Pancreas (tissue), 10 donors: ENCODE measurements around the gene REP15. TPM values are rescaled to one million over a fixed set of nuclear protein-coding genes. Genes with fewer than 3 reads are reported as not detected.
A peak's percentile ranks its signal among the peaks of the same experiment; 100 is the strongest.

Experiments used
- ATAC-seq, 4 donors: fragments of 200-7000 bp; cut with Tn5 transposase; one replicate each; pipeline versions ENCODE4 v1.8.0 to v1.9.1; 2020; ENCODE audit warnings: mild to moderate bottlenecking in 4 of 4, moderate library complexity in 4 of 4
- DNase-seq, 6 donors: peaks; one replicate each; pipeline ENCODE4 v3.0.0-alpha.2; 2020
- FAIRE-seq: peaks from 2 replicates; lab custom pipeline; 2012; peaks lifted over from hg19 to GRCh38; lab: Jason Lieb, UNC
- H3K27ac ChIP-seq, 4 donors: fragments of 200-600 bp; sonication (generic); 1 replicate in 3 of 4; 2 replicates in 1 of 4; pipeline versions ENCODE4 v1.5.0 to v1.8.0; 2020
- H3K27me3 ChIP-seq, 4 donors: fragments of 200-600 bp; one replicate each; pipeline ENCODE4 v1.8.0; 2021
- H3K36me3 ChIP-seq, 3 donors: fragments of 200-600 bp; sonication (generic) in 1 of 3; one replicate each; pipeline versions ENCODE4 v1.5.0 to v1.8.0; 2020 to 2021
- H3K4me1 ChIP-seq, 3 donors: fragments of 200-600 bp; one replicate each; pipeline ENCODE4 v1.8.0; 2021
- H3K4me3 ChIP-seq, 4 donors: fragments of 200-600 bp; sonication (generic) in 2 of 4; one replicate each; pipeline versions ENCODE4 v1.5.0 to v1.8.0; 2020 to 2021
- H3K9me3 ChIP-seq, 4 donors: fragments of 200-600 bp; one replicate each; pipeline ENCODE4 v1.8.0; 2021
- WGBS, 2 donors: extraction: QIAGEN DNeasy Blood & Tissue Kit; methylation state at CpG; one replicate each; pipeline ENCODE4 v1.1.7; 2013; 5-methylcytosine and 5-hydroxymethylcytosine counted together
- intact Hi-C, 3 donors: fragments of 100-400 bp; cut with DNase I; formaldehyde crosslinking; loops; one replicate each; pipeline versions ENCODE4 v1.11.1 to v1.14.2; 2022
- polyA plus RNA-seq, 2 donors: library from polyadenylated mRNA; stranded (reverse); fragments of 200-250 nt; gene quantifications; one replicate each; pipeline ENCODE4 v1.2.3, GENCODE V29; 2013
- total RNA-seq, 6 donors: library from RNA; stranded (reverse); fragmentation: NEBNext Ultra II Directional in 4 of 6; extraction: Animal tissue kit (Norgen Biotek cat#: 25700) in 4 of 6; gene quantifications; one replicate each; pipeline versions ENCODE4 v1.2.1 to v1.2.4, GENCODE V29; 2021 to 2023
- TF ChIP-seq, protein P1 (sequence below), 4 donors: fragments of 200-600 bp; sonication (generic) in 3 of 4; IDR thresholded peaks; one replicate each; pipeline versions ENCODE4 v1.5.0 to v1.8.0; 2021; ENCODE audit warnings: antibody characterized with exemption in 4 of 4
- donor health status: healthy with polysubstance abuse.
- donor health status: DM: no; HTN: no; CAD: no; lungs with moderate emphysema.
- donor health status: DM: no; HTN: no; CAD: no.
- donor health status: control.
- donor health status: control.
- donor health status: Bipolar disorder and iron deficiency.
- donor health status: DM: yes; HTN: yes; CAD: no.
- donor health status: DM: no; HTN: no; CAD: no.
- donor health status: DM: no; HTN: no; CAD: no.
- donor health status: DM: yes; HTN: yes; CAD: no.

The REP15 gene
- total and polyA plus RNA-seq, 8 donors: 0.39 to 1.5 (median 0.80) TPM; not detected in 1

DNA sequence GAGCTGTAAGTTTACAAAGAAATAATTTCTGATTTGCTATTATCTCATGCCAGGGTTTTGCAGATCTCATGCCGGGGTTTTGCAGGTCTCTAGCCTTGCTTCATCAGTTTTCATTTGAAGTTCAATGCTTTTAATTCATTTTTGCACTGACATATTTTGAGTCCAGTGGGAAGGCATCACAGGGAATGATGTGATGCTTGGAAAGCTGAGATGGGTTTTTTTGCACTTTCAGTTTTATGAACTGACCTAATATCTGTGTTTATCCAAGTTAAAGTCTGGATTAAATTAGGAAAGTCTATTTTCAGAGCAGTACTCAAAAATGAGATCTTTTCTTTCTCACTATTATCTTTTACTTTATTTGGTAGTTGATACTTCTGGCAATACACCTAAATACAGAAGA lies 23.6 kb upstream of the REP15 start:
- Histone ChIP-seq H3K4me1 (no peaks in the 10 kb centered on the region), H3K36me3 (peaks cover 0 to 28% (median 14%) of the 10 kb centered on the region in 3 donors), H3K4me3 (no peak overlapping the region), H3K27me3 (no peaks in the 10 kb centered on the region), H3K9me3 (no peaks in the 10 kb centered on the region), H3K27ac (no peak overlapping the region)
- intact Hi-C loops: no loop called here
- ATAC-seq (no peak), DNase-seq (no peak), FAIRE-seq (no peak)
- 90 to 97% methylated on average over 1 of the region's 1 CpG for WGBS, 2 donors
- TF ChIP-seq, protein P1, sequence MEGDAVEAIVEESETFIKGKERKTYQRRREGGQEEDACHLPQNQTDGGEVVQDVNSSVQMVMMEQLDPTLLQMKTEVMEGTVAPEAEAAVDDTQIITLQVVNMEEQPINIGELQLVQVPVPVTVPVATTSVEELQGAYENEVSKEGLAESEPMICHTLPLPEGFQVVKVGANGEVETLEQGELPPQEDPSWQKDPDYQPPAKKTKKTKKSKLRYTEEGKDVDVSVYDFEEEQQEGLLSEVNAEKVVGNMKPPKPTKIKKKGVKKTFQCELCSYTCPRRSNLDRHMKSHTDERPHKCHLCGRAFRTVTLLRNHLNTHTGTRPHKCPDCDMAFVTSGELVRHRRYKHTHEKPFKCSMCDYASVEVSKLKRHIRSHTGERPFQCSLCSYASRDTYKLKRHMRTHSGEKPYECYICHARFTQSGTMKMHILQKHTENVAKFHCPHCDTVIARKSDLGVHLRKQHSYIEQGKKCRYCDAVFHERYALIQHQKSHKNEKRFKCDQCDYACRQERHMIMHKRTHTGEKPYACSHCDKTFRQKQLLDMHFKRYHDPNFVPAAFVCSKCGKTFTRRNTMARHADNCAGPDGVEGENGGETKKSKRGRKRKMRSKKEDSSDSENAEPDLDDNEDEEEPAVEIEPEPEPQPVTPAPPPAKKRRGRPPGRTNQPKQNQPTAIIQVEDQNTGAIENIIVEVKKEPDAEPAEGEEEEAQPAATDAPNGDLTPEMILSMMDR (IDR thresholded peaks at IDR 0.05): no peak

DNA sequence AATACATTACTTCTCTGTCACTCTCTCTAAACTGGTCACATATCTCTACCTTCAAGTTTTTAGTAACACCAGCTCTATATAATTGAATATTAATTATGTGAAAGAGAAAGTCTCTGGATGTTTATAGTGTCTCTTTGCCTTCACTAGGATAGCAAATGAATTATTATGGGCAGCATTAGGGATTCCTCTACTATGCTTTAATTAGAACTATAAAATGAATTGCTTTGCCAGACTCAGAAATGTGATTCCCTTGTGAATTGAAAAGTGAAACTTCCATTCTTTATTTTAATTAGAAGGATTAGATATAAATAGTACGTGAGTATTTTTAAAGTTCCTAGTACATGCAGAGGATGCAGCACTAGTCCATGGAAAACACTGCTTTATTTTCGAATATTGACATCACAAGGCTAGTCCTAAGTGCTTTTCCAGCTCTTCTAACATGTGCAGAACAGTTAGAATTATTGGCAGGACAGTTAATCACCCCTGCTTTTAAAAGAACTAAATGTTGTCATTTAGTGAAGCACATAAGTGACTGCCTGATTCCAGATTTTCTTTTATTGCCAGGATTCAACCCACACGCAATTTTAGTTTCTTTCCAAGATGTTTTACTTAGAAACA lies 23.0 kb upstream of the REP15 start:
- TF ChIP-seq, protein P1 (IDR thresholded peaks at IDR 0.05): no peak
- no peak for FAIRE-seq

DNA sequence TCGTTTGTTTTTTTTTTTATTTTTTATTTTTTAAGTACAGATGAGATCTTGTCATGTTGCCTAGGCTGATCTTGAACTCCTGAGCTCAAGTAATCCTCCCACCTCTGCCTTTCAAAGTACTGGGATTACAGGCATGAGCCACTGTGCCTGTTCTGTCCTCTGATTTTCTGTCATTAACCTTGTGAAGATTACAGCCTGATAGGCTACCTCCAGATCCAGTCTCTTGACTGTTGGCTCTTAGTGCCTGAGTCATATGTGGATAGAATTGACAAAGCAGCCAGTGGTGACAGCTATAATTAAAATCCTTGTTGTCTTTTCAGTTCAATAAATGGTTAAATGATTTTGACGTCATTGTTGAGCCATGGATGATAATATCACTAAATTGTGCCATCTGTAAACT lies 21.3 kb upstream of the REP15 start:
- Histone ChIP-seq H3K27ac (no peak overlapping the region), H3K4me3 (no peak overlapping the region), H3K9me3 (no peaks in the 10 kb centered on the region), H3K36me3 (peaks cover 0 to 28% (median 7%) of the 10 kb centered on the region in 3 donors), H3K27me3 (no peaks in the 10 kb centered on the region), H3K4me1 (no peaks in the 10 kb centered on the region)
- TF ChIP-seq, protein P1 (IDR thresholded peaks at IDR 0.05): no peak
- intact Hi-C loops: no loop called here
- FAIRE-seq: no peak
- ATAC-seq: no peak
- WGBS, 2 donors: 53 to 61% methylated on average over 2 of the region's 2 CpGs
- DNase-seq: no peak

More for the DNA sequence above, 23.0 kb upstream of the REP15 start:
- WGBS, 2 donors: 71 to 76% methylated on average over 3 of the region's 3 CpGs
- H3K4me1 ChIP-seq: no peaks in the 10 kb centered on the region
- H3K9me3 ChIP-seq: no peaks in the 10 kb centered on the region
- intact Hi-C loops: no loop called here
- peaks cover 0 to 25% (median 9%) of the 10 kb centered on the region in 3 donors for H3K36me3 ChIP-seq
- no peak for DNase-seq
- ATAC-seq: no peak
- no peak overlapping the region for H3K4me3 ChIP-seq
- H3K27ac ChIP-seq: no peak overlapping the region
- no peaks in the 10 kb centered on the region for H3K27me3 ChIP-seq

DNA sequence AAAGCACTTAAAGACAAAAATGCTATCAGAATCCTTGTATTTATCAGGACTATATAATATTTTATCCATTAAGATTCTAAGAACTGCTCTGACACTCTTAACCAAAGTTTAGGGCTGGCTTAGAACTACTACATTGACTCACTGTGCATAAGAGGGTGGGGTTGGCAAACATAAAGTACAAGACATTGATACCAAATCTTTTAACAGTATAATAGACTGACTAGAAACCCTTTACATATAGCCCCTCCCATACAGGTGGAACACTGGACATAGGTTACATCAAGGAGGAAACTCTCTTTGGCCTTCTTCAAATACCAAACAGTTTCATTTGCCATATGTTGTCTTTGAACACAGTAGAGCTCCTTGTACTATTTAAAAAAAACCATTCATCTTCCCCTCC lies 15.6 kb upstream of the REP15 start:
- FAIRE-seq: no peak
- intact Hi-C loops: no loop called here
- Histone ChIP-seq H3K4me1 (no peaks in the 10 kb centered on the region), H3K4me3 (no peak overlapping the region), H3K9me3 (no peaks in the 10 kb centered on the region), H3K27ac (no peak overlapping the region), H3K36me3 (peaks cover 0 to 42% (median 7%) of the 10 kb centered on the region in 3 donors), H3K27me3 (no peaks in the 10 kb centered on the region)
- ATAC-seq: peak in 1 of 4 donors; percentile 51
- no peak for DNase-seq
- TF ChIP-seq, protein P1 (IDR thresholded peaks at IDR 0.05): no peak

DNA sequence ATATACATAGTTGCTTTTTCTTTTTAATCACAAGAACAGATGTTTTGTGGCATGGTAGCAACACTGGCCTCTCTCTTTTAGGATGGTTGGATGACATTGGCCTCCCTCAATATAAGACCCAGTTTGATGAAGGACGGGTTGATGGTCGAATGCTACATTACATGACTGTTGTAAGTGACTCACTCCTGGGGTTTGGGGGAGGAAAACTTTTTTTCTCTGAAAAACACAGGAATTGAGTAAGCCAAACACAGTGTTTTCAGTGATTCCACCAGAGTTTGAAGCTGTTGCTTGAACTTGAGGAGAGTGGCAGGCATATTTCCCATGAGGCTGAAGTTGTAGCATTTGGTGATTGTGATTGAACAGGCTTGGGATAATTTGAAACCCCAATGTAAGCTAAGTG lies 13.7 kb upstream of the REP15 start:
- H3K27me3 ChIP-seq: no peaks in the 10 kb centered on the region
- intact Hi-C loops: no loop called here
- no peak overlapping the region for H3K4me3 ChIP-seq
- H3K4me1 ChIP-seq: no peaks in the 10 kb centered on the region
- peaks cover 0 to 28% (median 0%) of the 10 kb centered on the region in 3 donors for H3K36me3 ChIP-seq
- TF ChIP-seq, protein P1 (IDR thresholded peaks at IDR 0.05): no peak
- no peak for FAIRE-seq
- no peak for DNase-seq
- no peak overlapping the region for H3K27ac ChIP-seq
- no peak for ATAC-seq
- H3K9me3 ChIP-seq: no peaks in the 10 kb centered on the region
- WGBS, 2 donors: 93 to 95% methylated on average over 2 of the region's 2 CpGs
